HG03108 (cell line): ENCODE measurements around the gene CPAMD8.

ENCODE experiments used
- ATAC-seq: cut with Tn5 transposase; IDR thresholded peaks from one replicate; pipeline ENCODE4 v1.9.1; 2021; ENCODE audit warnings: moderate library complexity; ENCODE audit not compliant: unreplicated experiment

Gene CPAMD8

DNA sequence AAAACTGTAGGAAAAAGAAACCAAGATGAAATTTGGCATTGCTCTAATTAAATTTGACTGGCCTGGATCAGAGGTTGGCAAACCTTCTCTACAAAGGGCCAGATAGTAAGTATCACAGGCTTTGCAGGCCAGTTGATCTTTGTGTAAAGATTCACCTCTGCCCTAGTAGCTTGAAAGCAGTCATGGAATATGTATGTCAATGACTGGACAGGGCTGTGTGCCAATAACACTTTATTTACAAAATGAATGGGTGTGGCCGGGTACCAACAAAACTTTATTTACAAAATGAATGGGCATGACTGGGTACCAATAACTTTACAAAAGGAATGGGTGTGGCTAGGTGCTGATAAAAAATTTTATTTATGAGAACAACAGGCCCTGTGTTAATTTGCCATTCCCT lies 177.4 kb downstream of the CPAMD8 start:
- ATAC-seq, result no peak

DNA sequence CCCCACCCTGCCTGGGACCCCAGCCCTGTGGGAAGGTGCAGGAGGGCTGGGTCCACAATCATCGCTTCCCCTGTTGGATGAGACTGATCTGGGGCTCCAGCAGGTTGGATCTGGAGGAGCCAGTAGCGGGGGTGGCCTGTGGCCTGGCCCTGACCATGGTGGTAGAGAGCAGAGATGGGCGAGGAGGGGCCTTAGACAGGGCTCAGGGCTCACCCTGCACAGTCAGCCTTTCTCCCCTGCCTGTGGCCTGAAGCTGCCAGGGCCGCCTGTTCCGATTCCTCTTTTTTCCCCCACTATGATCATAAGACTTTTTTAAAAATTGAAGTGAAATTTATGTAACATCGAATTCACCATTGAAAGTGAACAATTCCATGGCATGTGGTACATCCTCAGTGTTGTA lies 179.2 kb downstream of the CPAMD8 start:
- no peak for ATAC-seq

DNA sequence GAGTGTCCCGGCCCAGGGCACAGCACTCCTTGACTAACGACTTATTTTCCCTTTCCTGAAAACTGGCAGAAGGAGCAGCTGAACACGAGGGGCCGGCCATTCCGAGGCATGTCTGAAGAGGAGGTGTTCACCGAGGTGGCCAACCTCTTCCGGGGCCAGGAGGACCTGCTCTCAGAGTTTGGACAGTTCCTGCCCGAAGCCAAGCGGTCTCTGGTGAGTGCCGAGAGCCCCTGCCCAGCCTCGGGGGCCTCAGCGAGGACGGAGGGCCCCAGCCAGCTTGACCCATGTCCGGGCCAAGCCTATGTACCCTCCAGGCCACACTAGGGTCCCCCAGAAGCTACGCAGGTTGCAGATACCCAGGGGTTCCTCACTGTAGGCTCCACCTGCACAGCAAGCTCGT lies 179.7 kb downstream of the CPAMD8 start:
- no peak for ATAC-seq
